Measurements from ENCODE around the gene PTPN3. TPM values are rescaled to one million over a fixed set of nuclear protein-coding genes. Genes with fewer than 3 reads are reported as not detected.

The PTPN3 gene
- total and polyA plus RNA-seq, 10 of the 15 experiments (the other 5 are each of a cell fraction or from before 2014, with no cell fraction given), result 0.18 to 1.3 (median 0.39) TPM

DNA sequence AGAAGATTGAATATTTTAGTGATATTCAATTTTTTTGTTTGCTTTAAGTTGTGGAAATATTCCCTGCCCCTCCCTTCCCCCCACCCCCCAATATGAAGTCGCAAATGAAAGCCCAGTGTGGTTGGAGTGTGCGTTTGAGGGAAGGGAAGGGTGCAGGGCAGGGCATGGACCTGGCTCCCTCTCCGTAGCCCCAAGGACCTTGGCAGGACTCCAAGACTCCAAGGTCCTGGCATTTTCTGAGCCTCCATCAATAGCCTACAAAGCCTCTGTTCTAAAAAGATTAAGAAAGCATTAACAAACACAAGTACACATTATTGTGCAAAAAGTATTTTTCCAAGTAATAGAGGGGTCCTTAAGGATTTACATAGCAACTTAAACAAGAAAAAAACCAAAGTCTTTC is 38.8 kb upstream of the PTPN3 start:
- RAD21 ChIA-PET (ENCODE audit: unreplicated experiment), result no interaction called here
- Histone ChIP-seq H3K4me1 (ENCODE audit: control insufficient read depth, insufficient read depth, low read length) (no peaks in the 10 kb centered on the region), H3K36me3 (ENCODE audit: control insufficient read depth in 2 of 2, insufficient read depth in 2 of 2, low read length in 1 of 2) (no peaks in the 10 kb centered on the region), H3K9me3 (replicated peaks; ENCODE audit: control insufficient read depth, insufficient read depth, low read length) (no peaks in the 10 kb centered on the region), H4K20me1 (ENCODE audit: control insufficient read depth, insufficient read depth) (no peaks in the 10 kb centered on the region), H3K4me3 (no peak overlapping the region), H3K9ac (ENCODE audit: control insufficient read depth, insufficient read depth, low read length) (no peak overlapping the region), H3K4me2 (ENCODE audit: control insufficient read depth, insufficient read depth) (no peak overlapping the region), H3K79me2 (ENCODE audit: control insufficient read depth, insufficient read depth, low read length) (no peaks in the 10 kb centered on the region), H2AFZ (ENCODE audit: control insufficient read depth, low read depth, low read length) (no peak overlapping the region), H3K27me3 (replicated peaks in 1 of 2; ENCODE audit: control insufficient read depth in 2 of 2, insufficient read depth in 2 of 2, low read length in 1 of 2) (no peaks in the 10 kb centered on the region; a peak in 1 of 4 replicates), H3K27ac (ENCODE audit: control insufficient read depth, insufficient read depth) (no peak overlapping the region)
- intact Hi-C loops (cut with micrococcal nuclease; ENCODE audit: unreplicated experiment), result no loop called here
- FAIRE-seq (no peak), DNase-seq (ENCODE audit: low read depth, low spot score) (no peak), ATAC-seq (no peak)
- CTCF ChIA-PET, result no interaction called here
- POLR2A ChIA-PET, result no interaction called here
- 0% methylated on average over 3 of the region's 3 CpGs for WGBS (ENCODE audit: insufficient coverage, insufficient replicate concordance, low lambda C conversion rate, missing lambda C conversion rate)
- TF ChIP-seq, protein P1, sequence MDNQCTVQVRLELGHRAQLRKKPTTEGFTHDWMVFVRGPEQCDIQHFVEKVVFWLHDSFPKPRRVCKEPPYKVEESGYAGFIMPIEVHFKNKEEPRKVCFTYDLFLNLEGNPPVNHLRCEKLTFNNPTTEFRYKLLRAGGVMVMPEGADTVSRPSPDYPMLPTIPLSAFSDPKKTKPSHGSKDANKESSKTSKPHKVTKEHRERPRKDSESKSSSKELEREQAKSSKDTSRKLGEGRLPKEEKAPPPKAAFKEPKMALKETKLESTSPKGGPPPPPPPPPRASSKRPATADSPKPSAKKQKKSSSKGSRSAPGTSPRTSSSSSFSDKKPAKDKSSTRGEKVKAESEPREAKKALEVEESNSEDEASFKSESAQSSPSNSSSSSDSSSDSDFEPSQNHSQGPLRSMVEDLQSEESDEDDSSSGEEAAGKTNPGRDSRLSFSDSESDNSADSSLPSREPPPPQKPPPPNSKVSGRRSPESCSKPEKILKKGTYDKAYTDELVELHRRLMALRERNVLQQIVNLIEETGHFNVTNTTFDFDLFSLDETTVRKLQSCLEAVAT (IDR thresholded peaks at IDR 0.05), result no peak
- TF ChIP-seq YBX1 (IDR thresholded peaks at IDR 0.05) (no peak), MEF2B (IDR thresholded peaks at IDR 0.05; ENCODE audit: partially characterized antibody, poor library complexity, severe bottlenecking) (no peak), RAD21 (IDR thresholded peaks at IDR 0.05; ENCODE audit: insufficient read depth, low read depth, low read length) (no peak), SMC3 (IDR thresholded peaks at IDR 0.05; ENCODE audit: borderline replicate concordance, low read length) (no peak), MEF2A (IDR thresholded peaks at IDR 0.05; ENCODE audit: insufficient read depth, low read depth, low read length) (no peak), ETV6 (conservative IDR thresholded peaks at IDR 0.05 in 1 of 2, IDR thresholded peaks at IDR 0.05 in 1 of 2; ENCODE audit: borderline replicate concordance in 1 of 2, low read depth in 1 of 2) (no peak), SREBF2 (IDR thresholded peaks at IDR 0.05; ENCODE audit: low read length) (no peak), EED (IDR thresholded peaks at IDR 0.05; ENCODE audit: low read depth) (no peak), MTA2 (IDR thresholded peaks at IDR 0.05; ENCODE audit: low read depth) (no peak), ZNF384 (IDR thresholded peaks at IDR 0.05; ENCODE audit: borderline replicate concordance, low read depth, low read length) (no peak)
- TF ChIP-seq, protein P2, sequence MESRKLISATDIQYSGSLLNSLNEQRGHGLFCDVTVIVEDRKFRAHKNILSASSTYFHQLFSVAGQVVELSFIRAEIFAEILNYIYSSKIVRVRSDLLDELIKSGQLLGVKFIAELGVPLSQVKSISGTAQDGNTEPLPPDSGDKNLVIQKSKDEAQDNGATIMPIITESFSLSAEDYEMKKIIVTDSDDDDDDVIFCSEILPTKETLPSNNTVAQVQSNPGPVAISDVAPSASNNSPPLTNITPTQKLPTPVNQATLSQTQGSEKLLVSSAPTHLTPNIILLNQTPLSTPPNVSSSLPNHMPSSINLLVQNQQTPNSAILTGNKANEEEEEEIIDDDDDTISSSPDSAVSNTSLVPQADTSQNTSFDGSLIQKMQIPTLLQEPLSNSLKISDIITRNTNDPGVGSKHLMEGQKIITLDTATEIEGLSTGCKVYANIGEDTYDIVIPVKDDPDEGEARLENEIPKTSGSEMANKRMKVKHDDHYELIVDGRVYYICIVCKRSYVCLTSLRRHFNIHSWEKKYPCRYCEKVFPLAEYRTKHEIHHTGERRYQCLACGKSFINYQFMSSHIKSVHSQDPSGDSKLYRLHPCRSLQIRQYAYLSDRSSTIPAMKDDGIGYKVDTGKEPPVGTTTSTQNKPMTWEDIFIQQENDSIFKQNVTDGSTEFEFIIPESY (IDR thresholded peaks at IDR 0.05), result no peak
- TF ChIP-seq, protein P3, sequence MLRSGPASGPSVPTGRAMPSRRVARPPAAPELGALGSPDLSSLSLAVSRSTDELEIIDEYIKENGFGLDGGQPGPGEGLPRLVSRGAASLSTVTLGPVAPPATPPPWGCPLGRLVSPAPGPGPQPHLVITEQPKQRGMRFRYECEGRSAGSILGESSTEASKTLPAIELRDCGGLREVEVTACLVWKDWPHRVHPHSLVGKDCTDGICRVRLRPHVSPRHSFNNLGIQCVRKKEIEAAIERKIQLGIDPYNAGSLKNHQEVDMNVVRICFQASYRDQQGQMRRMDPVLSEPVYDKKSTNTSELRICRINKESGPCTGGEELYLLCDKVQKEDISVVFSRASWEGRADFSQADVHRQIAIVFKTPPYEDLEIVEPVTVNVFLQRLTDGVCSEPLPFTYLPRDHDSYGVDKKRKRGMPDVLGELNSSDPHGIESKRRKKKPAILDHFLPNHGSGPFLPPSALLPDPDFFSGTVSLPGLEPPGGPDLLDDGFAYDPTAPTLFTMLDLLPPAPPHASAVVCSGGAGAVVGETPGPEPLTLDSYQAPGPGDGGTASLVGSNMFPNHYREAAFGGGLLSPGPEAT (IDR thresholded peaks at IDR 0.05; ENCODE audit: low read depth), result no peak
- TF ChIP-seq, protein P4, sequence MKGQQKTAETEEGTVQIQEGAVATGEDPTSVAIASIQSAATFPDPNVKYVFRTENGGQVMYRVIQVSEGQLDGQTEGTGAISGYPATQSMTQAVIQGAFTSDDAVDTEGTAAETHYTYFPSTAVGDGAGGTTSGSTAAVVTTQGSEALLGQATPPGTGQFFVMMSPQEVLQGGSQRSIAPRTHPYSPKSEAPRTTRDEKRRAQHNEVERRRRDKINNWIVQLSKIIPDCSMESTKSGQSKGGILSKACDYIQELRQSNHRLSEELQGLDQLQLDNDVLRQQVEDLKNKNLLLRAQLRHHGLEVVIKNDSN (IDR thresholded peaks at IDR 0.05; ENCODE audit: borderline replicate concordance, extremely low read length, insufficient read depth, low read depth, low read length), result no peak
- TF ChIP-seq, protein P5, sequence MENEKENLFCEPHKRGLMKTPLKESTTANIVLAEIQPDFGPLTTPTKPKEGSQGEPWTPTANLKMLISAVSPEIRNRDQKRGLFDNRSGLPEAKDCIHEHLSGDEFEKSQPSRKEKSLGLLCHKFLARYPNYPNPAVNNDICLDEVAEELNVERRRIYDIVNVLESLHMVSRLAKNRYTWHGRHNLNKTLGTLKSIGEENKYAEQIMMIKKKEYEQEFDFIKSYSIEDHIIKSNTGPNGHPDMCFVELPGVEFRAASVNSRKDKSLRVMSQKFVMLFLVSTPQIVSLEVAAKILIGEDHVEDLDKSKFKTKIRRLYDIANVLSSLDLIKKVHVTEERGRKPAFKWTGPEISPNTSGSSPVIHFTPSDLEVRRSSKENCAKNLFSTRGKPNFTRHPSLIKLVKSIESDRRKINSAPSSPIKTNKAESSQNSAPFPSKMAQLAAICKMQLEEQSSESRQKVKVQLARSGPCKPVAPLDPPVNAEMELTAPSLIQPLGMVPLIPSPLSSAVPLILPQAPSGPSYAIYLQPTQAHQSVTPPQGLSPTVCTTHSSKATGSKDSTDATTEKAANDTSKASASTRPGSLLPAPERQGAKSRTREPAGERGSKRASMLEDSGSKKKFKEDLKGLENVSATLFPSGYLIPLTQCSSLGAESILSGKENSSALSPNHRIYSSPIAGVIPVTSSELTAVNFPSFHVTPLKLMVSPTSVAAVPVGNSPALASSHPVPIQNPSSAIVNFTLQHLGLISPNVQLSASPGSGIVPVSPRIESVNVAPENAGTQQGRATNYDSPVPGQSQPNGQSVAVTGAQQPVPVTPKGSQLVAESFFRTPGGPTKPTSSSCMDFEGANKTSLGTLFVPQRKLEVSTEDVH (IDR thresholded peaks at IDR 0.05; ENCODE audit: low read depth, partially characterized antibody), result no peak
- in situ Hi-C loops (cut with MboI), result no loop called here
- BruUV-seq (replicated peaks), result no TSS peak
- SMC1A ChIA-PET (ENCODE audit: uncharacterized antibody, unreplicated experiment), result no interaction called here

Data from GM12878 (cell line).